NCI-H1436 treated with DMSO at 0.1 percent for 48 hours (cell line): ENCODE data around the gene GNL2.
"Not testable (repeated sequence)": the region's sequence is repeated elsewhere in the genome, so short reads cannot be mapped to it uniquely, and the experiment has no call there.

Experiments
- DNase-seq: peaks from one replicate; lab custom pipeline; 2025; lab: John Stamatoyannopoulos, UW

GNL2 gene

GRCh38 chr1:37606481-37607263, 10.9 kb upstream of the GNL2 start:
- DNase-seq: no peak

- no peak for DNase-seq
These were observed 10.2 kb upstream of the GNL2 start for GRCh38 chr1:37605806-37606474.

- no peak for DNase-seq
These were observed 9.4 kb upstream of the GNL2 start for GRCh38 chr1:37605061-37605650.

- no peak for DNase-seq
These were observed 7.3 kb upstream of the GNL2 start for GRCh38 chr1:37602750-37603694.

GRCh38 chr1:37601441-37601840, 5.7 kb upstream of the GNL2 start:
- no peak for DNase-seq

GRCh38 chr1:37599940-37600339, 4.2 kb upstream of the GNL2 start:
- no peak for DNase-seq

- no peak for DNase-seq
These were observed 488 bp upstream of the GNL2 start for GRCh38 chr1:37596182-37596667.

- DNase-seq: no peak
These were observed 2.0 kb downstream of the GNL2 start for GRCh38 chr1:37593726-37594125.

GRCh38 chr1:37588939-37589338, 6.8 kb downstream of the GNL2 start:
- DNase-seq: no peak

- not testable (repeated sequence) for DNase-seq
These were observed 11.2 kb downstream of the GNL2 start for GRCh38 chr1:37584544-37584943.

- no peak for DNase-seq
These were observed 20.0 kb downstream of the GNL2 start for GRCh38 chr1:37575692-37576091.

- DNase-seq: no peak
These were observed 20.8 kb downstream of the GNL2 start for GRCh38 chr1:37574834-37575480.

- DNase-seq: no peak
These were observed 25.0 kb downstream of the GNL2 start for GRCh38 chr1:37570528-37571334.

- no peak for DNase-seq
These were observed 28.7 kb downstream of the GNL2 start for GRCh38 chr1:37567023-37567422.

GRCh38 chr1:37564892-37565291, 30.8 kb downstream of the GNL2 start:
- no peak for DNase-seq

- DNase-seq: no peak
These were observed 32.8 kb downstream of the GNL2 start for GRCh38 chr1:37562984-37563383.

- no peak for DNase-seq
These were observed 34.3 kb downstream of the GNL2 start for GRCh38 chr1:37561133-37562132.

GRCh38 chr1:37560401-37561132, 35.2 kb downstream of the GNL2 start:
- DNase-seq: no peak
